OCI-LY3 (cell line): Measurements from ENCODE around the gene STYXL1.

Source experiments
- H2AFZ ChIP-seq: fragments of 200-600, 300-600 bp; shearing (Covaris generic); 2 replicates; pipeline ENCODE4 v1.6.0; 2014; ENCODE audit warnings: antibody characterized with exemption, low read depth, low read length
- H3K27ac ChIP-seq: fragments of 200-600, 300-600 bp; sonication (generic); 2 replicates; pipeline ENCODE4 v1.5.1; 2014; ENCODE audit warnings: mild to moderate bottlenecking, low read length, moderate library complexity, mixed read lengths
- H3K27me3 ChIP-seq: fragments of 200-600, 300-600 bp; sonication (generic); 2 replicates; pipeline ENCODE4 v1.6.1; 2014; ENCODE audit warnings: low read depth, low read length, mixed read lengths
- H3K36me3 ChIP-seq: fragments of 200-600, 300-600 bp; sonication (generic); replicated peaks from 2 replicates; pipeline ENCODE3; 2014; ENCODE audit warnings: low read depth, low read length, mixed read lengths
- H3K4me1 ChIP-seq: fragments of 300-600, 200-600 bp; sonication (generic); 2 replicates; pipeline ENCODE4 v1.6.1; 2014; ENCODE audit warnings: low read length, mixed read lengths
- H3K4me2 ChIP-seq: fragments of 200-600, 300-600 bp; sonication (generic); 2 replicates; pipeline ENCODE4 v1.6.1; 2014; ENCODE audit warnings: low read length, mixed read lengths
- H3K4me3 ChIP-seq: fragments of 300-600, 200-600 bp; sonication (generic); 2 replicates; pipeline ENCODE4 v1.5.1; 2014; ENCODE audit warnings: antibody characterized with exemption, mild to moderate bottlenecking, low read length, moderate library complexity
- H3K79me2 ChIP-seq: fragments of 300-600, 200-600 bp; shearing (Covaris generic); 2 replicates; pipeline ENCODE4 v1.6.1; 2014; ENCODE audit warnings: mild to moderate bottlenecking, low read length, mixed read lengths
- H3K9ac ChIP-seq: fragments of 300-600, 200-600 bp; shearing (Covaris generic); 2 replicates; pipeline ENCODE4 v1.6.0; 2014; ENCODE audit warnings: mild to moderate bottlenecking, low read length, moderate library complexity
- H3K9me3 ChIP-seq: fragments of 200-600, 300-600 bp; shearing (Covaris generic); 2 replicates; pipeline ENCODE4 v1.6.1; 2014; ENCODE audit warnings: low read length, mixed read lengths; ENCODE audit not compliant: insufficient read depth
- H4K20me1 ChIP-seq: fragments of 200-600, 300-600 bp; sonication (generic); 2 replicates; pipeline ENCODE4 v1.6.1; 2016; ENCODE audit warnings: low read length, mixed read lengths; ENCODE audit not compliant: insufficient read depth
- EZH2phosphoT487 ChIP-seq: fragments of 200-600 bp; shearing (Covaris generic); IDR thresholded peaks from 2 replicates; pipeline ENCODE4 v1.6.1; 2018; ENCODE audit warnings: antibody characterized with exemption, mixed run types, low read depth
- TF ChIP-seq, protein P1 (sequence below): fragments of 200-600, 300-600 bp; sonication (generic); IDR thresholded peaks from 2 replicates; pipeline ENCODE4 v1.5.1; 2014; ENCODE audit warnings: antibody characterized with exemption, low read length, low read depth

The STYXL1 gene

DNA sequence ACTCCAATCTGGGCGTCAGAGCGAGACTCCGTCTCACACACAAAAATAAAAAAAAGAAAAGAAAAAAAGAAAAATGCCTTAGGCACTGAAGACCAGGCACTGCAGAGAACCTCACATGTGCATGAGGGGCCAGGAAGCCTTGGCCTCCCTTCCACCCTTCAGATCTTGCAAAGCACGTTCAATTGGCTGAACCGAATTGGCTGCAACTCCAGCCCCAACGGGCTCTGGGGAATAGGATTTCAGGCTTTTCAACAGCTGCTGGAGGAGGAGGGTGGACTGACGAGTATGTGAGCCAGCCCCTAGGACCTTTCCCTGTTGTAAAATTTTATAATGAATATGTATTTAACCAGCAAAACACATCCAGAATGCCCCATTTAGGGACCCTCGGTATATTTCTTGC lies 70.1 kb downstream of the STYXL1 start:
- H3K9me3 ChIP-seq = no peaks in the 10 kb centered on the region
- peaks cover 5% of the 10 kb centered on the region for H3K36me3 ChIP-seq
- no peaks in the 10 kb centered on the region for H3K79me2 ChIP-seq
- no peak overlapping the region for H2AFZ ChIP-seq
- no peak overlapping the region for H3K4me3 ChIP-seq
- no peak for TF ChIP-seq EZH2phosphoT487
- TF ChIP-seq, protein P1, sequence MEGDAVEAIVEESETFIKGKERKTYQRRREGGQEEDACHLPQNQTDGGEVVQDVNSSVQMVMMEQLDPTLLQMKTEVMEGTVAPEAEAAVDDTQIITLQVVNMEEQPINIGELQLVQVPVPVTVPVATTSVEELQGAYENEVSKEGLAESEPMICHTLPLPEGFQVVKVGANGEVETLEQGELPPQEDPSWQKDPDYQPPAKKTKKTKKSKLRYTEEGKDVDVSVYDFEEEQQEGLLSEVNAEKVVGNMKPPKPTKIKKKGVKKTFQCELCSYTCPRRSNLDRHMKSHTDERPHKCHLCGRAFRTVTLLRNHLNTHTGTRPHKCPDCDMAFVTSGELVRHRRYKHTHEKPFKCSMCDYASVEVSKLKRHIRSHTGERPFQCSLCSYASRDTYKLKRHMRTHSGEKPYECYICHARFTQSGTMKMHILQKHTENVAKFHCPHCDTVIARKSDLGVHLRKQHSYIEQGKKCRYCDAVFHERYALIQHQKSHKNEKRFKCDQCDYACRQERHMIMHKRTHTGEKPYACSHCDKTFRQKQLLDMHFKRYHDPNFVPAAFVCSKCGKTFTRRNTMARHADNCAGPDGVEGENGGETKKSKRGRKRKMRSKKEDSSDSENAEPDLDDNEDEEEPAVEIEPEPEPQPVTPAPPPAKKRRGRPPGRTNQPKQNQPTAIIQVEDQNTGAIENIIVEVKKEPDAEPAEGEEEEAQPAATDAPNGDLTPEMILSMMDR = no peak
- no peak overlapping the region for H3K27ac ChIP-seq
- H3K27me3 ChIP-seq = no peaks in the 10 kb centered on the region
- no peak overlapping the region for H3K4me2 ChIP-seq
- no peaks in the 10 kb centered on the region for H4K20me1 ChIP-seq
- no peak overlapping the region for H3K9ac ChIP-seq
- H3K4me1 ChIP-seq = no peaks in the 10 kb centered on the region

DNA sequence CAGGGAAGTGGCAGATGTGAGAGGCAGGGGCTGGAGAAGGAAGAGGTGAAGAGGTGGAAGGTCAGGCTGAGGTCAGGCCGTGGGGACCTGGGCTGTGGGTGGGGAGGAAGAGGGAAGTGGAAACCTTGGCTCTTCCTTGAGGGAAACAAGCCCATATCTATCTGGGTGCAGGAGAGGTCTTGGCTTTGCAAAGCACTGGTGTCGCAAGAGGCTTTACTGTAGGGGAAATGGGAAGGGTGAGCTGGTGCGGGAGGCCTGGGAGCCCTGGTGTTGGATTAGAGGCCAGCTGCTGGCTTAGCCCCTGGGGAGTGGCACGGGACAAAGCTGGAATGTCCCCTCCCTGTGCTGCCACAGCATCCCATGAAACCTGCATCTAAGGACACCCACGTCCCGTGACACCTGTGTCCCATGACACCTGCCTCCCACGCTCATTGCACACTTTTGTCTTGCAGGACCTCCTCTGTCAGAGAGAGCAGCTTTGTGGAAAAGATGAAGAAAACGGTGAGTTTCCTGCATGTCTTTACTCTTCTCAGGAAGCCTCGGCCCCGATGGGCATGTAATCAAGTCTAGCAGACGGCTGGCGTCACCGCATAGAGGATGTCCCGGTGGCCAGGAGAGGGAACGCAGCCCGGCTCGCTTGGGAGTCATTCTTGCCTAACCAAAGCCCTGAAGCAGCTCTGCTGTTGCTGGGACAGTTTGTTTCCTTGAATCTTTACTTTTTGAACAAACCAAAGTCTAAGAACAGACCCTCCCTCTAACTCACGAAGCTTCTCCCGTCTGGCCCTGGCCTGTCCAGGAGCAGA lies 75.6 kb downstream of the STYXL1 start:
- H4K20me1 ChIP-seq = no peaks in the 10 kb centered on the region; the same call in 1 of the 2 replicates
- no peak overlapping the region for H2AFZ ChIP-seq
- H3K27ac ChIP-seq = no peak overlapping the region
- peaks cover 9% of the 10 kb centered on the region for H3K36me3 ChIP-seq
- H3K4me1 ChIP-seq = no peaks in the 10 kb centered on the region
- no peak overlapping the region for H3K9ac ChIP-seq
- no peaks in the 10 kb centered on the region for H3K9me3 ChIP-seq
- TF ChIP-seq, protein P1 = no peak
- H3K4me3 ChIP-seq = no peak overlapping the region
- no peak overlapping the region for H3K4me2 ChIP-seq
- H3K27me3 ChIP-seq = no peaks in the 10 kb centered on the region
- H3K79me2 ChIP-seq = no peaks in the 10 kb centered on the region

DNA sequence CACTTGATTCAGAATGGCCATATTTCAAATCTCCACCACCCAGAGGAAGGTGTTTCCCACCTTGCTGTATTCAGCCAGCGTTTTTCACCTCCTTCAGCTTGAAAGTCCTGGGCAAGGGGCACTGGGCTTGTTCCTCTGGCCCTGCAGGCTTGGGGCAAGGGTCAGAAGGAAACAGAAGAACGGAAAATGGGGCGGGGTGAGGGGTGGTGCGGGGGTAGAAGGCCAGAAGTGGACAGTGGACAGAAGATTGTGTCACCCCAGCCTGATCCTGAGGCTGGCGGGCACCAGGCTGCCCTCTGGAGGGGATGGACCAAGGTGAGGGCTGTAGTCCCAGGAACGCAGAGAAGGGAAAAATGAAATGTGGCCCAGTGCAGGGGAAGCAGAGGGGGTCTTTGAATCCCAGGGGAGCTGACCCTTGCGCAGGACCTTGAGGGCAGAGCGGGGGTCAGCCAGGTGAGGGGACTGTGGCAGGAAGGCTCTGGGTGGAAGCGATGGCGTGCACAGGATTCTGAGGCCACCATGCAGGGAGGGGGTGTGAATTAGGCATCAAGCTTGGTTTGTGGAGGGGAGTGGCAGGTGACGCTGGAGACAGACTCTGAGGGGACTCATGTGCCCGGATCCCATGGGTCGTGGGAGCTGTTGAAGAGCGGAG lies 76.4 kb downstream of the STYXL1 start:
- H3K9me3 ChIP-seq = no peaks in the 10 kb centered on the region
- no peak overlapping the region for H3K27ac ChIP-seq
- TF ChIP-seq, protein P1 = no peak
- TF ChIP-seq EZH2phosphoT487 = no peak
- H3K4me3 ChIP-seq = no peak overlapping the region
- no peaks in the 10 kb centered on the region for H3K79me2 ChIP-seq
- H3K4me2 ChIP-seq = no peak overlapping the region
- no peaks in the 10 kb centered on the region for H3K27me3 ChIP-seq
- H4K20me1 ChIP-seq = no peaks in the 10 kb centered on the region; the same call in 1 of the 2 replicates
- H3K36me3 ChIP-seq = peaks cover 9% of the 10 kb centered on the region
- no peaks in the 10 kb centered on the region for H3K4me1 ChIP-seq
- H3K9ac ChIP-seq = no peak overlapping the region
- H2AFZ ChIP-seq = no peak overlapping the region

DNA sequence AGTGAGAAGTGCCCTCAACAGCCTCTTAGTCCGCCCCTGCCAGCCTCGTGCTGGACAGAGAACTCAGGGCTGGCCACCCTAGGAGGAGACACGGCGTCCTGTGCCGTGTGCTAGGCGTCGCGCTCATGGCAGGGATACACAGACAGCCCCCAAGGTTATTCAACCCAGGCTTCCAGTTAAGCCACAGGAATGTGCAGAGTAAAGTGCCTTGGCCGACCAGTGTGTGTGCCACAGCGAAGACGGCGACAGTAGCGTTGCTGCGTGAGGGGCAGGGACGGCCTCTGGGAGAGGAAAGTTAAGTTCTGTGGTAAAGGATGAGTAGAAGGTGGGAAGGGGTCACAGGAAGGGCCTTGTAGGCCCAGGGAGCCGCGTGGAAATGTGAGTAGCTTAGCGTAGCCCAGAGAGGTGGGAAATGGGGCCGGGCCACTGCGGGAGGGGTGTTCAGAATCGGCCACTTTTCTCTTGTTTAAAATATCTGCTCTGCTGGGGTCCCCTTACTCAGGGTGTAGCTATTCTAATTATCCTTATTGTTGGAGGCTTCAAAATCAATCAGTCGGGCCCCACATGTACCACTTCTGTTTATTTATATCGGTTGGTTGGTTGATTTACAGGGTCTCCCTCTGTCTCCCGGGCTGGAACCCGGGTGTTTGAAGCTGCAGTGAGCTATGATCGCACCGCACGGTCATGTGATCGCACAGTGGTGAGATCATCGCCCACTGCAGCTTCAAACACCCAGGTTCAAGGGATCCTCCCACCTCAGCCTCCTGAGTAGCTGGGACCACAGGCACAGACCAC lies 77.9 kb downstream of the STYXL1 start:
- no peaks in the 10 kb centered on the region; the same call in 1 of the 2 replicates for H4K20me1 ChIP-seq

More for the DNA sequence above, 77.9 kb downstream of the STYXL1 start:
- Histone ChIP-seq H3K9me3 (no peaks in the 10 kb centered on the region), H2AFZ (no peak overlapping the region), H3K27ac (no peak overlapping the region), H3K79me2 (no peaks in the 10 kb centered on the region), H3K4me1 (no peaks in the 10 kb centered on the region), H3K36me3 (peaks cover 9% of the 10 kb centered on the region), H3K9ac (no peak overlapping the region), H3K4me2 (no peak overlapping the region), H3K27me3 (no peaks in the 10 kb centered on the region), H3K4me3 (no peak overlapping the region)
- TF ChIP-seq, protein P1 = no peak
- TF ChIP-seq EZH2phosphoT487 = no peak
